H9 (cell line): Measurements from ENCODE around the gene ATG4D. TPM values are rescaled to one million over a fixed set of nuclear protein-coding genes. Genes with fewer than 3 reads are reported as not detected.
A peak's percentile ranks its signal among the peaks of the same experiment; 100 is the strongest.

ENCODE experiments used
- DNase-seq: peaks from one replicate; pipeline ENCODE4 v3.0.0-alpha.2; 2017
- H2AFZ ChIP-seq: one replicate; pipeline ENCODE4 v1.6.1; 2013; ENCODE audit warnings: mild to moderate bottlenecking, low read length, control low read depth, moderate library complexity
- H2AK5ac ChIP-seq: 2 replicates; pipeline ENCODE4 v1.6.1; 2013; ENCODE audit warnings: low read length, control low read depth, mixed read lengths; ENCODE audit not compliant: insufficient read length
- H2BK120ac ChIP-seq: one replicate; pipeline ENCODE4 v1.6.1; 2013; ENCODE audit warnings: low read depth, mild to moderate bottlenecking, low read length, control low read depth, inconsistent platforms; ENCODE audit not compliant: poor library complexity, severe bottlenecking
- H2BK12ac ChIP-seq: 2 replicates; pipeline ENCODE4 v1.6.1; 2013; ENCODE audit warnings: low read length, control low read depth, mixed read lengths, low read depth; ENCODE audit not compliant: insufficient read length
- H2BK15ac ChIP-seq: 2 replicates; pipeline ENCODE4 v1.6.1; 2013; ENCODE audit warnings: low read depth, low read length, control low read depth
- H2BK20ac ChIP-seq: one replicate; pipeline ENCODE4 v1.6.1; 2013; ENCODE audit warnings: low read depth, mild to moderate bottlenecking, low read length, control low read depth, inconsistent platforms; ENCODE audit not compliant: poor library complexity, severe bottlenecking
- H2BK5ac ChIP-seq: 2 replicates; pipeline ENCODE4 v1.6.1; 2013; ENCODE audit warnings: low read length, control low read depth, mixed read lengths; ENCODE audit not compliant: insufficient read length
- H3K14ac ChIP-seq: 2 replicates; pipeline ENCODE4 v1.6.1; 2013; ENCODE audit warnings: low read length, control low read depth; ENCODE audit not compliant: insufficient read depth
- H3K18ac ChIP-seq: 2 replicates; pipeline ENCODE4 v1.6.1; 2013; ENCODE audit warnings: low read depth, mild to moderate bottlenecking, mixed read lengths, low read length, control low read depth; ENCODE audit not compliant: insufficient read length
- H3K23ac ChIP-seq: 2 replicates; pipeline ENCODE4 v1.6.1; 2013; ENCODE audit warnings: low read length, control low read depth, mixed read lengths, low read depth; ENCODE audit not compliant: insufficient read length
- H3K23me2 ChIP-seq: 2 replicates; pipeline ENCODE4 v1.6.1; 2013; ENCODE audit warnings: low read depth, mild to moderate bottlenecking, mixed read lengths, low read length, control low read depth; ENCODE audit not compliant: insufficient read length, poor library complexity, severe bottlenecking
- H3K27ac ChIP-seq: 2 replicates; pipeline ENCODE4 v1.5.1; 2013; ENCODE audit warnings: low read length, control low read depth, mixed read lengths, low read depth; ENCODE audit not compliant: insufficient read length
- H3K27me3 ChIP-seq: 2 replicates; pipeline ENCODE4 v1.6.1; 2013; ENCODE audit warnings: low read length, control low read depth, inconsistent platforms; ENCODE audit not compliant: insufficient read depth
- H3K4ac ChIP-seq: 2 replicates; pipeline ENCODE4 v1.6.1; 2013; ENCODE audit warnings: low read depth, mild to moderate bottlenecking, control low read depth, inconsistent platforms, low read length, moderate library complexity
- H3K4me1 ChIP-seq: 2 replicates; pipeline ENCODE4 v1.6.1; 2013; ENCODE audit warnings: low read length, control low read depth, inconsistent platforms; ENCODE audit not compliant: insufficient read depth
- H3K4me2 ChIP-seq: 2 replicates; pipeline ENCODE4 v1.6.1; 2013; ENCODE audit warnings: low read length, control low read depth, mixed read lengths; ENCODE audit not compliant: insufficient read length, insufficient read depth
- H3K56ac ChIP-seq: 2 replicates; pipeline ENCODE4 v1.6.1; 2013; ENCODE audit warnings: low read depth, mild to moderate bottlenecking, mixed read lengths, low read length, control low read depth; ENCODE audit not compliant: insufficient read length
- H3K79me1 ChIP-seq: 2 replicates; pipeline ENCODE4 v1.6.1; 2013; ENCODE audit warnings: low read depth, mild to moderate bottlenecking, moderate library complexity, low read length, control low read depth, inconsistent platforms; ENCODE audit not compliant: insufficient read depth, poor library complexity, severe bottlenecking
- H3K79me2 ChIP-seq: 2 replicates; pipeline ENCODE4 v1.6.1; 2013; ENCODE audit warnings: low read length, control low read depth, inconsistent platforms; ENCODE audit not compliant: insufficient read depth
- H3K9ac ChIP-seq: 2 replicates; pipeline ENCODE4 v1.6.1; 2013; ENCODE audit warnings: low read length, control low read depth, mixed read lengths; ENCODE audit not compliant: insufficient read length; ENCODE audit errors: extremely low read depth
- H3K9me3 ChIP-seq: one replicate; pipeline ENCODE4 v1.6.1; 2013; ENCODE audit warnings: low read depth, low read length, inconsistent platforms; ENCODE audit not compliant: control insufficient read depth
- H3T11ph ChIP-seq: one replicate; pipeline ENCODE4 v1.6.1; 2013; ENCODE audit warnings: mild to moderate bottlenecking, low read length, control low read depth, inconsistent platforms
- H4K20me1 ChIP-seq: one replicate; pipeline ENCODE4 v1.6.1; 2013; ENCODE audit not compliant: control insufficient read depth, insufficient read length, insufficient read depth
- H4K5ac ChIP-seq: 2 replicates; pipeline ENCODE4 v1.6.1; 2013; ENCODE audit warnings: low read depth, mild to moderate bottlenecking, mixed read lengths, low read length, control low read depth; ENCODE audit not compliant: insufficient read length
- H4K8ac ChIP-seq: replicated peaks from 2 replicates; pipeline ENCODE4 v1.6.1; 2013; ENCODE audit warnings: low read length, control low read depth, mixed read lengths, low read depth; ENCODE audit not compliant: insufficient read length
- H4K91ac ChIP-seq: 2 replicates; pipeline ENCODE4 v1.6.1; 2013; ENCODE audit warnings: low read depth, mild to moderate bottlenecking, moderate library complexity, mixed read lengths, low read length, control low read depth; ENCODE audit not compliant: insufficient read length
- H3K27ac Mint-ChIP-seq, 3 experiments: 2 replicates in 2 of 3; 3 replicates in 1 of 3; pipeline ENCODE4 v1.8.0; 2020 to 2021; ENCODE audit warnings: mixed read lengths in 3 of 3, mild to moderate bottlenecking in 1 of 3, moderate library complexity in 1 of 3
- H3K27me3 Mint-ChIP-seq: 2 replicates; pipeline ENCODE4 v1.8.0; 2021; ENCODE audit warnings: low read depth, mild to moderate bottlenecking, moderate library complexity, mixed read lengths
- H3K36me3 Mint-ChIP-seq, 3 experiments: 2 replicates in 2 of 3; 3 replicates in 1 of 3; pipeline ENCODE4 v1.8.0; 2020 to 2021; ENCODE audit warnings: low read depth in 3 of 3, mixed read lengths in 3 of 3; ENCODE audit not compliant: insufficient read depth in 1 of 3
- H3K4me1 Mint-ChIP-seq, 2 experiments: 2 replicates each; pipeline ENCODE4 v1.8.0; 2020; ENCODE audit warnings: mixed read lengths in 2 of 2
- H3K4me3 Mint-ChIP-seq, 2 experiments: 2 replicates in 1 of 2; 3 replicates in 1 of 2; pipeline ENCODE4 v1.8.0; 2020 to 2021; ENCODE audit warnings: mild to moderate bottlenecking in 2 of 2, mixed read lengths in 2 of 2, moderate library complexity in 1 of 2
- H3K9me3 Mint-ChIP-seq, 2 experiments: 2 replicates in 1 of 2; 3 replicates in 1 of 2; pipeline ENCODE4 v1.8.0; 2020; ENCODE audit warnings: mild to moderate bottlenecking in 2 of 2, mixed read lengths in 2 of 2, moderate library complexity in 1 of 2
- CTCF ChIP-seq: fragments of 200-600 bp; sonication (generic); conservative IDR thresholded peaks from 3 replicates; pipeline ENCODE4 v1.8.0; 2021; ENCODE audit warnings: antibody characterized with exemption, mild to moderate bottlenecking
- WGBS: extraction: QIAGEN DNeasy Blood & Tissue Kit; methylation state at CpG from one replicate; pipeline ENCODE4 v1.1.7; 2013; ENCODE audit warnings: missing lambda C conversion rate, low lambda C conversion rate, mixed read lengths; ENCODE audit not compliant: insufficient read length; ENCODE audit errors: extremely low coverage; 5-methylcytosine and 5-hydroxymethylcytosine counted together
- total RNA-seq: library from RNA; stranded (reverse); gene quantifications from 2 replicates; pipeline ENCODE4 v1.2.1, GENCODE V29; 2021

ATG4D gene
- total RNA-seq, 1 experiment from 2014 or later: 55.8 TPM

- Histone ChIP-seq H3K4ac (no peak overlapping the region), H3K27me3 (no peaks in the 10 kb centered on the region), H2BK12ac (no peak overlapping the region), H3K9me3 (no peaks in the 10 kb centered on the region), H3K9ac (peak overlapping the region; percentile 56), H2BK20ac (no peak overlapping the region), H4K5ac (no peak overlapping the region), H3K14ac (peak overlapping the region; percentile 54; the same call in 1 of the 2 replicates), H3K4me1 (no peaks in the 10 kb centered on the region), H4K20me1 (no peaks in the 10 kb centered on the region), H4K8ac (no peak overlapping the region), H3K4me2 (peak overlapping the region; percentile 45), H3K56ac (no peak overlapping the region), H3K23me2 (peaks cover 10% of the 10 kb centered on the region), H2BK15ac (no peak overlapping the region), H3K79me2 (no peaks in the 10 kb centered on the region), H3T11ph (no peak overlapping the region), H2AK5ac (no peak overlapping the region), H4K91ac (no peak overlapping the region), H3K79me1 (no peaks in the 10 kb centered on the region), H3K27ac (no peak overlapping the region), H3K23ac (no peak overlapping the region), H2BK120ac (no peak overlapping the region), H2BK5ac (no peak overlapping the region), H2AFZ (no peak overlapping the region), H3K18ac (no peak overlapping the region)
- H3K9me3 Mint-ChIP-seq: no peaks in the 10 kb centered on the region
- H3K27me3 Mint-ChIP-seq: peaks cover 16% of the 10 kb centered on the region
- peaks cover 31 to 33% of the 10 kb centered on the region in 2 experiments for H3K4me1 Mint-ChIP-seq
- peak overlapping the region; percentile 94 to 99 (median 99) for H3K27ac Mint-ChIP-seq
- WGBS: no CpG with 5 or more reads among the region's 10 CpGs
- H3K4me3 Mint-ChIP-seq: peak overlapping the region; percentile 97 to 99
- peak; percentile 53 for DNase-seq
- 0 out of 3 replicates have a peak, but pooled peaks have one; percentile 14 for TF ChIP-seq CTCF
- peaks cover 20 to 28% (median 22%) of the 10 kb centered on the region in 3 experiments; a peak in 6 of 7 replicates for H3K36me3 Mint-ChIP-seq
Observed at GRCh38 chr19:10565028-10565566, 21.4 kb downstream of the ATG4D start.
